AG20443 (cell line): Measurements from ENCODE around the gene CREB3.

Experiments
- DNase-seq: peaks from one replicate; pipeline ENCODE4 v3.0.0; 2012; ENCODE audit warnings: low spot score, mixed read lengths

Gene CREB3

DNA sequence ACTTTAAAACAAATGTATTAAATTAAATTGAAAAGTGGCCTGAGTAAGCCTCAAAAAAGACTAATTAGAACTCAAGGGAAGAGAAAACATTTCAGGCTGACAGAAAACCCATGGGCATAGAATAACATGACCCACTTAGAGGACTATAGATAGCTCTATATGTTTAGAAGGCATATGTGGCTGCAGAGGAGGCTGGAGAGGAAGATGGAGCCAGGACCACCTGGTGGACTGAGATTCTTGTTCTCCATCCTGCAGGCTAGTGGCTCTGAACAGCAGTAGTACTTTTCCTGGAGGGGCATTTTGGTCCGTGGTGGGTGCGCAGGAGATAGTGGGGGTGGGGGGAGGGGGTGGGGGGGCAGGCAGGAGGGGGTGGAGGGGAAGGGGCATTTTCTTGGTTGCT, 48.6 kb downstream of the CREB3 start:
- DNase-seq: no peak

GRCh38 chr9:35783418-35783817, 51.0 kb downstream of the CREB3 start:
- DNase-seq: no peak
